Measurements from ENCODE around the gene SH3RF3. TPM values are rescaled to one million over a fixed set of nuclear protein-coding genes. Genes with fewer than 3 reads are reported as not detected.
A peak's percentile ranks its signal among the peaks of the same experiment; 100 is the strongest.

Gene SH3RF3
- total RNA-seq, 1 experiment from 2014 or later: 0.98 TPM

DNA sequence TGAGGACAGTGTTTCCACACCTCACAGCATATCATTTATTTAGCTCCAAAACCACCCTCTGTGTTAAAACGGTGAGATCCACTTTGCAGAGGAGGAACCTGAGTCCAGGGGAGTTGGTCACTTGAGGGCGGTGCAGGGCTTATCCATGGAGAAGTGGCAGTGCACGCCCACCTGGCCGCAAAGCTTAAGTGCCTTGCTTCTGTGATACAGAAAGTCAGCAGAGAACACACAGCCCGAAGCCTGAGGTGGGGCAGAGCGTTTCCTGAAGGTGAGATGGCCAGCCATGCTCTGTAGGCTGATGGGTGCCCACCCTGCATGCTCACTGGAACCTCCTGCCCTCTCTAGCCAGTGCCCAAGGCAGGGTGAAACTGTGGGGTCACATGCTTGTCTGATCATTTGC is 87.3 kb downstream of the SH3RF3 start:
- ChIA-PET POLR2A (no interaction called here), CTCF (no interaction called here)
- TF ChIP-seq, protein P1, sequence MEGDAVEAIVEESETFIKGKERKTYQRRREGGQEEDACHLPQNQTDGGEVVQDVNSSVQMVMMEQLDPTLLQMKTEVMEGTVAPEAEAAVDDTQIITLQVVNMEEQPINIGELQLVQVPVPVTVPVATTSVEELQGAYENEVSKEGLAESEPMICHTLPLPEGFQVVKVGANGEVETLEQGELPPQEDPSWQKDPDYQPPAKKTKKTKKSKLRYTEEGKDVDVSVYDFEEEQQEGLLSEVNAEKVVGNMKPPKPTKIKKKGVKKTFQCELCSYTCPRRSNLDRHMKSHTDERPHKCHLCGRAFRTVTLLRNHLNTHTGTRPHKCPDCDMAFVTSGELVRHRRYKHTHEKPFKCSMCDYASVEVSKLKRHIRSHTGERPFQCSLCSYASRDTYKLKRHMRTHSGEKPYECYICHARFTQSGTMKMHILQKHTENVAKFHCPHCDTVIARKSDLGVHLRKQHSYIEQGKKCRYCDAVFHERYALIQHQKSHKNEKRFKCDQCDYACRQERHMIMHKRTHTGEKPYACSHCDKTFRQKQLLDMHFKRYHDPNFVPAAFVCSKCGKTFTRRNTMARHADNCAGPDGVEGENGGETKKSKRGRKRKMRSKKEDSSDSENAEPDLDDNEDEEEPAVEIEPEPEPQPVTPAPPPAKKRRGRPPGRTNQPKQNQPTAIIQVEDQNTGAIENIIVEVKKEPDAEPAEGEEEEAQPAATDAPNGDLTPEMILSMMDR (IDR thresholded peaks at IDR 0.05; ENCODE audit: insufficient read depth in 1 of 2, low read depth in 1 of 2, low read length in 1 of 2, severe bottlenecking in 1 of 2, unreplicated experiment in 1 of 2): no peak
- Histone ChIP-seq H3K36me3 (ENCODE audit: control insufficient read depth, insufficient read depth, low read length) (no peaks in the 10 kb centered on the region; the same call in 1 of the 2 replicates), H3K27me3 (replicated peaks; ENCODE audit: control insufficient read depth, insufficient read depth, low read length) (no peaks in the 10 kb centered on the region), H3K4me3 (ENCODE audit: low read depth, low read length) (no peak overlapping the region), H3K9me3 (no peaks in the 10 kb centered on the region), H3K4me1 (no peaks in the 10 kb centered on the region)
- no peaks in the 10 kb centered on the region for H3K4me1 Mint-ChIP-seq (ENCODE audit: low read depth, unreplicated experiment)
- H3K27ac Mint-ChIP-seq (ENCODE audit: unreplicated experiment): no peak overlapping the region
- BruUV-seq (replicated peaks): no TSS peak
- H3K9me3 Mint-ChIP-seq (ENCODE audit: unreplicated experiment): no peaks in the 10 kb centered on the region
- no peaks in the 10 kb centered on the region for H3K36me3 Mint-ChIP-seq (ENCODE audit: insufficient read depth, unreplicated experiment)
- H3K27me3 Mint-ChIP-seq (ENCODE audit: insufficient read depth, unreplicated experiment): peaks cover 8% of the 10 kb centered on the region
- no peak overlapping the region for H3K4me3 Mint-ChIP-seq (ENCODE audit: unreplicated experiment)
- intact Hi-C loops (cut with micrococcal nuclease; ENCODE audit: unreplicated experiment): no loop called here
- no peak for DNase-seq

DNA sequence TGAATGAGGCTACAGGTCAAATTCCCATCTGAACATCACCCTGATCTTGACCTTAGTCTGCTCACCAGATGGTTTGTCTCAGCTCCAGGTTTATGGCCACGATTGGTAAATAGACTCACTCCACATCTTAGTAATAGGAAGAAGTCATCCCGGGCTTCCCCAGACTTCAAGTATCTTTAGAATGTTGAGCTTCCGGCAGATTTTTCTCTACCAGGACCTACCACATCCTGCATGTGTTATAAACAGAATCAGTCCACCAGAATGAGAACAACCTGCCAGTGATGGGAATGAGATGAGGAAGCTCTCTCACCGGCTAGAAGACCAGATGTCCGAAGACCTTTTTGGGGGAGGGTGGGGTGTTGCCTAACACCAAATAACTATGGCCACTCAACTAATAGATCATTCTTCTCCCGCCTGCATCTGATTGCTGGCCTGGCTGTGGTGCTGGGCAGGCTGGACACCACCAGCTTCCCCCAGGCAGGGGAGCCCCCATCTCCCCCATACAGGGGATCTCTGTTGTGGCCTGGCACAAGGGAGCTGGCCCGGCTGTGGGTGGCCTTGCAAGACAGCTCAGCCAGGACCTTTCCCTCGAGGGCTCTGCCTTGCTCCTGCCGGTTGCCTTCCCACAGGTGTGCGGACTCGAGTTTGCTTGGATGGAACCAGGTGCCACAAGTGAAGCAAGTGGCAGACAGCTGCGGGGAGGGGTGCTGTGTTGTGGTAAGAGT is 88.5 kb downstream of the SH3RF3 start:
- no peaks in the 10 kb centered on the region for H3K36me3 Mint-ChIP-seq (ENCODE audit: insufficient read depth, unreplicated experiment)
- no peaks in the 10 kb centered on the region for H3K9me3 Mint-ChIP-seq (ENCODE audit: unreplicated experiment)
- POLR2A ChIA-PET: no interaction called here
- H3K27me3 Mint-ChIP-seq (ENCODE audit: insufficient read depth, unreplicated experiment): peaks cover 8% of the 10 kb centered on the region
- Histone ChIP-seq H3K27me3 (replicated peaks; ENCODE audit: control insufficient read depth, insufficient read depth, low read length) (no peaks in the 10 kb centered on the region), H3K36me3 (ENCODE audit: control insufficient read depth, insufficient read depth, low read length) (no peaks in the 10 kb centered on the region; the same call in 1 of the 2 replicates), H3K4me1 (no peaks in the 10 kb centered on the region), H3K4me3 (ENCODE audit: low read depth, low read length) (no peak overlapping the region), H3K9me3 (no peaks in the 10 kb centered on the region)
- no peaks in the 10 kb centered on the region for H3K4me1 Mint-ChIP-seq (ENCODE audit: low read depth, unreplicated experiment)
- H3K27ac Mint-ChIP-seq (ENCODE audit: unreplicated experiment): no peak overlapping the region
- no peak overlapping the region for H3K4me3 Mint-ChIP-seq (ENCODE audit: unreplicated experiment)
- TF ChIP-seq, protein P1 (IDR thresholded peaks at IDR 0.05; ENCODE audit: insufficient read depth in 1 of 2, low read depth in 1 of 2, low read length in 1 of 2, severe bottlenecking in 1 of 2, unreplicated experiment in 1 of 2): no peak
- intact Hi-C loops (cut with micrococcal nuclease; ENCODE audit: unreplicated experiment): no loop called here
- DNase-seq: no peak
- CTCF ChIA-PET: no interaction called here
- BruUV-seq (replicated peaks): no TSS peak

DNA sequence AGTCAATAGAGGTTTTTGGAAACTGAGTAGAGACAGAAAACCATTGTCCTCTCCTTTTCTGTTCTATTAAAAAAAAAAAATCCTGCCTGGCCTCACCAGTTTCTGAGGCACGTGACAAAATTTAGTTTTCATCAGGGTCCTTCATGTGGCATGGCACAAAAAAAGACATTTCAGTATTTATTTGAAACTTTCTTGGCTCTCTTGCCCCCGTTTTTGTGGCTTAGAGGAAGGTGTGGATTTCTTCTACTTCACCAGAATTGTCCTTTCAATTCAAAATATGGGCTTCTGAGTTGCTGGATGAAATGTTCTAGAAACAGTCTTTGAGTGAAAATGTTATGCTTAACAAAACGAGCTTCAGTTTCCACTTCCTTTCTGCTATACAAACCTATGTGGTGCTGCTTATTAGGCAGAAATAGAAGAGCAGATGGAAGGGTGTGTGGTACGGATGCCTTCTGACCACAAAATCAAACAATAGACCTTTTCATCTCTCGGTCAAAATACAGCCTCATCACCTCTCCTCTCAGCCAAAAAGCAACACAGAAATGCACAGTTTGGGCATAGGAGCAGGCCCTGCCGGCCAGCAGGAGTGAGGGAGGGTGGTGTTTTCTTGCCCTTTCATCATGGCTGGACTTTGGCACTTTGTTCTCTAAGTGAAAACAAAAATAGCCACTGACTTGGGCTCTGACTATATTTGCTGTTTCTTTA is 89.2 kb downstream of the SH3RF3 start:
- H3K9me3 ChIP-seq: no peaks in the 10 kb centered on the region
- DNase-seq: peak in 1 of 2 experiments; percentile 20
- no peaks in the 10 kb centered on the region for H3K4me1 ChIP-seq
- TF ChIP-seq, protein P1 (IDR thresholded peaks at IDR 0.05; ENCODE audit: insufficient read depth in 1 of 2, low read depth in 1 of 2, low read length in 1 of 2, severe bottlenecking in 1 of 2, unreplicated experiment in 1 of 2): no peak
- CTCF ChIA-PET: no interaction called here
- Mint-ChIP-seq H3K9me3 (ENCODE audit: unreplicated experiment) (no peaks in the 10 kb centered on the region), H3K4me3 (ENCODE audit: unreplicated experiment) (no peak overlapping the region), H3K27ac (ENCODE audit: unreplicated experiment) (no peak overlapping the region), H3K4me1 (ENCODE audit: low read depth, unreplicated experiment) (no peaks in the 10 kb centered on the region), H3K27me3 (ENCODE audit: insufficient read depth, unreplicated experiment) (peaks cover 5% of the 10 kb centered on the region), H3K36me3 (ENCODE audit: insufficient read depth, unreplicated experiment) (no peaks in the 10 kb centered on the region)
- no peaks in the 10 kb centered on the region; the same call in 1 of the 2 replicates for H3K36me3 ChIP-seq (ENCODE audit: control insufficient read depth, insufficient read depth, low read length)
- no TSS peak for BruUV-seq (replicated peaks)
- no peaks in the 10 kb centered on the region for H3K27me3 ChIP-seq (replicated peaks; ENCODE audit: control insufficient read depth, insufficient read depth, low read length)
- H3K4me3 ChIP-seq (ENCODE audit: low read depth, low read length): no peak overlapping the region
- POLR2A ChIA-PET: no interaction called here
- intact Hi-C loops (cut with micrococcal nuclease; ENCODE audit: unreplicated experiment): no loop called here

All from Caco-2 (cell line).